HepG2 (cell line): ENCODE data around the gene TMEM59. TPM values are rescaled to one million over a fixed set of nuclear protein-coding genes. Genes with fewer than 3 reads are reported as not detected.

Source experiments
- ATF6 ChIP-seq: sonication (generic); formaldehyde crosslinking; conservative IDR thresholded peaks from 2 replicates; pipeline ENCODE4 v1.4.0; 2020; ENCODE audit warnings: missing genetic modification reagents
- KAT8 ChIP-seq: IDR thresholded peaks from 2 replicates; pipeline ENCODE4 v1.6.1; 2016; ENCODE audit warnings: missing genetic modification reagents, missing compliant biosample characterization
- NCOA2 ChIP-seq: sonication (generic); formaldehyde crosslinking; IDR thresholded peaks from 2 replicates; pipeline ENCODE4 v1.8.0; 2022; ENCODE audit warnings: inconsistent platforms
- NFRKB ChIP-seq: fragments of 450-650 bp; IDR thresholded peaks from 2 replicates; pipeline ENCODE4 v1.6.1; 2017
- PAX8 ChIP-seq: sonication (generic); formaldehyde crosslinking; IDR thresholded peaks from 2 replicates; pipeline ENCODE4 v1.8.0; 2022; ENCODE audit warnings: mild to moderate bottlenecking, missing genetic modification reagents, borderline replicate concordance
- REPIN1 ChIP-seq: sonication (generic); formaldehyde crosslinking; IDR thresholded peaks from 2 replicates; pipeline ENCODE4 v1.8.0; 2022; ENCODE audit warnings: missing genetic modification reagents, low read depth, mild to moderate bottlenecking, borderline replicate concordance
- SP4 ChIP-seq: sonication (generic); formaldehyde crosslinking; IDR thresholded peaks from 2 replicates; pipeline ENCODE4 v1.8.1; 2023; ENCODE audit warnings: mild to moderate bottlenecking, missing genetic modification reagents
- TOE1 ChIP-seq: sonication (generic); formaldehyde crosslinking; IDR thresholded peaks from 2 replicates; pipeline ENCODE4 v1.4.0; 2020; ENCODE audit warnings: mild to moderate bottlenecking, missing genetic modification reagents
- ZNF318 ChIP-seq: sonication (generic); formaldehyde crosslinking; IDR thresholded peaks from 2 replicates; pipeline ENCODE4 v1.4.0; 2020; ENCODE audit warnings: mild to moderate bottlenecking, missing genetic modification reagents
- ZNF607 ChIP-seq: sonication (generic); formaldehyde crosslinking; IDR thresholded peaks from 2 replicates; pipeline ENCODE4 v1.5.1; 2020; ENCODE audit warnings: missing genetic modification reagents, mild to moderate bottlenecking, borderline replicate concordance
- ZNF619 ChIP-seq: sonication (generic); formaldehyde crosslinking; IDR thresholded peaks from 2 replicates; pipeline ENCODE4 v1.4.0; 2020; ENCODE audit warnings: mild to moderate bottlenecking, missing genetic modification reagents
- ZNF687 ChIP-seq: sonication (generic); formaldehyde crosslinking; IDR thresholded peaks from 2 replicates; pipeline ENCODE4 v1.5.1; 2020; ENCODE audit warnings: mild to moderate bottlenecking, missing genetic modification reagents, moderate library complexity
- ZNF841 ChIP-seq: sonication (generic); formaldehyde crosslinking; IDR thresholded peaks from 2 replicates; pipeline ENCODE4 v1.8.1; 2023; ENCODE audit warnings: missing genetic modification reagents, borderline replicate concordance
- polyA plus RNA-seq, 8 experiments: library from polyadenylated mRNA; depleted of rRNA in 3 of 8; stranded (reverse) in 7 of 8; unstranded in 1 of 8; fragments of >200 nt; fragmentation: Illumina TruSeq in 4 of 8; extraction: Trizol in 4 of 8; gene quantifications; 2 replicates each; pipeline versions ENCODE4 v1.2.1 to v1.2.3, GENCODE V29; 2011 to 2016; ENCODE audit warnings: low read depth in 4 of 8, missing spikeins in 1 of 8, mixed read lengths in 1 of 8; ENCODE audit not compliant: insufficient read depth in 1 of 8
- total RNA-seq, 5 experiments: library from RNA; depleted of rRNA; stranded (reverse); fragments of >200 nt; fragmentation: Illumina TruSeq; extraction: Trizol; gene quantifications; 2 replicates each; pipeline ENCODE4 v1.2.3, GENCODE V29; 2016; ENCODE audit warnings: low read depth in 1 of 5

Gene TMEM59
- total and polyA plus RNA-seq, 2 of the 13 experiments (the other 11 are each of a cell fraction or from before 2014, with no cell fraction given): 147 to 363 TPM

- peak; percentile 94 for TF ChIP-seq NCOA2 (CRISPR knock-in tag)
- no peak for TF ChIP-seq ZNF318
- no peak for TF ChIP-seq SP4 (CRISPR knock-in tag)
- no peak for TF ChIP-seq ZNF619 (CRISPR knock-in tag)
- TF ChIP-seq PAX8 (CRISPR knock-in tag): no peak
- TF ChIP-seq ZNF687 (CRISPR knock-in tag): 0 out of 2 replicates have a peak, but pooled peaks have one; percentile 50
- peak; percentile 64; the same call in 1 of the 2 replicates for TF ChIP-seq KAT8 (CRISPR knock-in tag)
- TF ChIP-seq REPIN1 (CRISPR knock-in tag): 0 out of 2 replicates have a peak, but pooled peaks have one; percentile 24
- no peak for TF ChIP-seq ATF6 (CRISPR knock-in tag)
- no peak for TF ChIP-seq ZNF841 (CRISPR knock-in tag)
- TF ChIP-seq NFRKB: no peak
- TF ChIP-seq ZNF607 (CRISPR knock-in tag): no peak
- TF ChIP-seq TOE1 (CRISPR knock-in tag): 0 out of 2 replicates have a peak, but pooled peaks have one; percentile 26
Measured at GRCh38 chr1:54016343-54017282, 36.4 kb downstream of the TMEM59 start (continued).
